ENCODE data around the gene ZRANB1.

Gene ZRANB1

GRCh38 chr10:125017547-125018298 lies 75.8 kb downstream of the ZRANB1 start:
- no peak for DNase-seq (ENCODE audit: extremely low read depth in 1 of 2, low read depth in 1 of 2)

- DNase-seq (ENCODE audit: extremely low read depth in 1 of 2, low read depth in 1 of 2): no peak
These were observed 76.7 kb downstream of the ZRANB1 start for GRCh38 chr10:125018576-125019143.

- DNase-seq (ENCODE audit: extremely low read depth in 1 of 2, low read depth in 1 of 2): no peak
These were observed 78.5 kb downstream of the ZRANB1 start for GRCh38 chr10:125020386-125020785.

GRCh38 chr10:125020871-125021270 lies 78.9 kb downstream of the ZRANB1 start:
- DNase-seq (ENCODE audit: extremely low read depth in 1 of 2, low read depth in 1 of 2): no peak

GRCh38 chr10:125021686-125022344 lies 79.9 kb downstream of the ZRANB1 start:
- DNase-seq (ENCODE audit: extremely low read depth in 1 of 2, low read depth in 1 of 2): no peak

- no peak for DNase-seq (ENCODE audit: extremely low read depth in 1 of 2, low read depth in 1 of 2)
These were observed 80.7 kb downstream of the ZRANB1 start for GRCh38 chr10:125022671-125023070.

- no peak for DNase-seq (ENCODE audit: extremely low read depth in 1 of 2, low read depth in 1 of 2)
These were observed 81.3 kb downstream of the ZRANB1 start for GRCh38 chr10:125023255-125023654.

- DNase-seq (ENCODE audit: extremely low read depth in 1 of 2, low read depth in 1 of 2): no peak
These were observed 82.1 kb downstream of the ZRANB1 start for GRCh38 chr10:125023862-125024496.

GRCh38 chr10:125024497-125025234 lies 82.7 kb downstream of the ZRANB1 start:
- DNase-seq (ENCODE audit: extremely low read depth in 1 of 2, low read depth in 1 of 2): no peak

GRCh38 chr10:125025341-125025740 lies 83.4 kb downstream of the ZRANB1 start:
- no peak for DNase-seq (ENCODE audit: extremely low read depth in 1 of 2, low read depth in 1 of 2)

GRCh38 chr10:125026036-125026931 lies 84.4 kb downstream of the ZRANB1 start:
- DNase-seq (ENCODE audit: extremely low read depth in 1 of 2, low read depth in 1 of 2): no peak

- DNase-seq (ENCODE audit: extremely low read depth in 1 of 2, low read depth in 1 of 2): no peak
These were observed 85.2 kb downstream of the ZRANB1 start for GRCh38 chr10:125026974-125027735.

- DNase-seq (ENCODE audit: extremely low read depth in 1 of 2, low read depth in 1 of 2): no peak
These were observed 86.2 kb downstream of the ZRANB1 start for GRCh38 chr10:125027871-125028869.

GRCh38 chr10:125029584-125030242 lies 87.8 kb downstream of the ZRANB1 start:
- no peak for DNase-seq (ENCODE audit: extremely low read depth in 1 of 2, low read depth in 1 of 2)

- DNase-seq (ENCODE audit: extremely low read depth in 1 of 2, low read depth in 1 of 2): no peak
These were observed 88.8 kb downstream of the ZRANB1 start for GRCh38 chr10:125030567-125031197.

- DNase-seq (ENCODE audit: extremely low read depth in 1 of 2, low read depth in 1 of 2): no peak
These were observed 90.6 kb downstream of the ZRANB1 start for GRCh38 chr10:125032474-125033020.
